T-helper 17 cell (primary cell): ENCODE results near the gene CSNK1E. TPM values are rescaled to one million over a fixed set of nuclear protein-coding genes. Genes with fewer than 3 reads are reported as not detected.

Experiments used
- total RNA-seq, 4 donors: library from RNA in 2 of 4; stranded (reverse) in 2 of 4; gene quantifications; one replicate each; pipeline ENCODE4 v1.2.3 and lab custom pipeline; 2022 to 2026

CSNK1E gene
- total RNA-seq, 2 donors from 2014 or later, result 157 to 174 TPM

Other genes starting within 250 kb of the CSNK1E start
- not detected for gene SLC16A8, start 233.2 kb downstream of the CSNK1E start, total RNA-seq
- gene BAIAP2L2, start 206.7 kb downstream of the CSNK1E start, total RNA-seq, result 1 to 10 TPM in 1 of 2 donors, under 1 TPM in 1; 0.86 to 1.3 TPM
- gene PLA2G6, start 135.6 kb downstream of the CSNK1E start, total RNA-seq, result 10 to 100 TPM; 72.2 to 91.4 TPM
- gene MAFF, start 115.4 kb downstream of the CSNK1E start, total RNA-seq, result 10 to 100 TPM; 44.4 to 80.2 TPM
- 10 to 100 TPM; 53.3 TPM for gene TMEM184B, start 44.4 kb downstream of the CSNK1E start, total RNA-seq
- not detected for gene KCNJ4, start 137.8 kb upstream of the CSNK1E start, total RNA-seq
- not detected for gene KDELR3, start 150.7 kb upstream of the CSNK1E start, total RNA-seq
- 100 to 1,000 TPM; 526 to 546 TPM for gene DDX17, start 188.9 kb upstream of the CSNK1E start, total RNA-seq